Upper lobe of left lung (tissue), 4 donors: ENCODE results near the gene MEGF8.

Experiments
- POLR2A ChIP-seq, 4 donors: fragments of 450-650 bp; IDR thresholded peaks; one replicate each; pipeline ENCODE4 v1.5.1; 2016 to 2017; ENCODE audit warnings: antibody characterized with exemption in 4 of 4, mild to moderate bottlenecking in 2 of 4
- POLR2AphosphoS5 ChIP-seq, 2 donors: sonication (generic); formaldehyde crosslinking; IDR thresholded peaks; one replicate each; pipeline ENCODE4 v1.5.1; 2017; ENCODE audit warnings: antibody characterized with exemption in 2 of 2
- TF ChIP-seq, protein P1 (sequence below), 6 experiments: fragments of 450-650 bp in 4 of 6; fragments of 200-600 bp in 2 of 6; sonication (generic) in 2 of 6; IDR thresholded peaks; one replicate each; pipeline ENCODE4 v1.5.1; 2016 to 2019; ENCODE audit warnings: antibody characterized with exemption in 6 of 6

DNA sequence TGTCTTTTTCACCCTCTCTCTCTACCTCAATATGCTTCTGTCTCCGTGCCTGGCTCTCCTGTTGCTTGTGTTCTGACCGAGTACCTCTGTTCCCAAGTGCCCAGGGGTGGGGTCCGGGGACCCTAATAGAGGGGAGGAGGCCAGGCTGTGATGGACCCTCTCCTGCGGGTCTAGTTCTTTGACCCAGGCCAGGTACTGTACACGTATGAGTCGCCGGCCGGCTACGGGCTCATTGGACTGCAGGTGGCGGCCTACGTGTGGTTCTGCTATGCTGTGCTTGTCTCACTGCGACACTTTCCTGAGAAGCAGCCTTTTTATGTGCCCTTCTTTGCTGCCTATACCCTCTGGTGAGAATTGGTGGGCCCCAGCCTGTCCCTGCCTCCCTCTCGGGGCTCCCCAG is 7.9 kb upstream of the MEGF8 start:
- TF ChIP-seq POLR2AphosphoS5 (IDR thresholded peaks at IDR 0.05) (no peak), POLR2A (IDR thresholded peaks at IDR 0.05) (no peak)
- TF ChIP-seq, protein P1, sequence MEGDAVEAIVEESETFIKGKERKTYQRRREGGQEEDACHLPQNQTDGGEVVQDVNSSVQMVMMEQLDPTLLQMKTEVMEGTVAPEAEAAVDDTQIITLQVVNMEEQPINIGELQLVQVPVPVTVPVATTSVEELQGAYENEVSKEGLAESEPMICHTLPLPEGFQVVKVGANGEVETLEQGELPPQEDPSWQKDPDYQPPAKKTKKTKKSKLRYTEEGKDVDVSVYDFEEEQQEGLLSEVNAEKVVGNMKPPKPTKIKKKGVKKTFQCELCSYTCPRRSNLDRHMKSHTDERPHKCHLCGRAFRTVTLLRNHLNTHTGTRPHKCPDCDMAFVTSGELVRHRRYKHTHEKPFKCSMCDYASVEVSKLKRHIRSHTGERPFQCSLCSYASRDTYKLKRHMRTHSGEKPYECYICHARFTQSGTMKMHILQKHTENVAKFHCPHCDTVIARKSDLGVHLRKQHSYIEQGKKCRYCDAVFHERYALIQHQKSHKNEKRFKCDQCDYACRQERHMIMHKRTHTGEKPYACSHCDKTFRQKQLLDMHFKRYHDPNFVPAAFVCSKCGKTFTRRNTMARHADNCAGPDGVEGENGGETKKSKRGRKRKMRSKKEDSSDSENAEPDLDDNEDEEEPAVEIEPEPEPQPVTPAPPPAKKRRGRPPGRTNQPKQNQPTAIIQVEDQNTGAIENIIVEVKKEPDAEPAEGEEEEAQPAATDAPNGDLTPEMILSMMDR (IDR thresholded peaks at IDR 0.05): no peak
